Smooth muscle cell of the pulmonary artery (primary cell): ENCODE data around the gene MOCOS. TPM values are rescaled to one million over a fixed set of nuclear protein-coding genes. Genes with fewer than 3 reads are reported as not detected.

ENCODE experiments used
- total RNA-seq: library from RNA; depleted of rRNA; stranded (reverse); fragments of >200 nt; gene quantifications from 2 replicates; pipeline ENCODE4 v1.2.3, GENCODE V29; 2014

Gene MOCOS
- 5.6 and 16.6 TPM in 2 replicates for total RNA-seq

GRCh38 chr18:36187193-36187825, at the start of gene MOCOS:
Gene MOCOS, plus strand, starts transcription at chr18:36187497. Its CDS starts 43 bp downstream, at chr18:36187540.

GRCh38 chr18:36297417-36298125, 110.3 kb downstream of the MOCOS start, which contains the start of gene FHOD3:
Gene FHOD3, plus strand, starts transcription at chr18:36297713. Its CDS starts 123 bp downstream, at chr18:36297836.

Other genes with a start within 250 kb of the MOCOS start
- 51.1 and 62.8 TPM in 2 replicates for gene RPRD1A, start 119.9 kb upstream of the MOCOS start, total RNA-seq
- 186 and 218 TPM in 2 replicates for gene SLC39A6, start 58.2 kb upstream of the MOCOS start, total RNA-seq
- 138 and 235 TPM in 2 replicates for gene ELP2, start 57.6 kb upstream of the MOCOS start, total RNA-seq
- 7.0 and 8.8 TPM in 2 replicates for gene FHOD3, start 110.2 kb downstream of the MOCOS start, total RNA-seq